ENCODE measurements around the gene SLAMF6.
"Not testable (repeated sequence)": the region's sequence is repeated elsewhere in the genome, so short reads cannot be mapped to it uniquely, and the experiment has no call there.

The SLAMF6 gene

DNA sequence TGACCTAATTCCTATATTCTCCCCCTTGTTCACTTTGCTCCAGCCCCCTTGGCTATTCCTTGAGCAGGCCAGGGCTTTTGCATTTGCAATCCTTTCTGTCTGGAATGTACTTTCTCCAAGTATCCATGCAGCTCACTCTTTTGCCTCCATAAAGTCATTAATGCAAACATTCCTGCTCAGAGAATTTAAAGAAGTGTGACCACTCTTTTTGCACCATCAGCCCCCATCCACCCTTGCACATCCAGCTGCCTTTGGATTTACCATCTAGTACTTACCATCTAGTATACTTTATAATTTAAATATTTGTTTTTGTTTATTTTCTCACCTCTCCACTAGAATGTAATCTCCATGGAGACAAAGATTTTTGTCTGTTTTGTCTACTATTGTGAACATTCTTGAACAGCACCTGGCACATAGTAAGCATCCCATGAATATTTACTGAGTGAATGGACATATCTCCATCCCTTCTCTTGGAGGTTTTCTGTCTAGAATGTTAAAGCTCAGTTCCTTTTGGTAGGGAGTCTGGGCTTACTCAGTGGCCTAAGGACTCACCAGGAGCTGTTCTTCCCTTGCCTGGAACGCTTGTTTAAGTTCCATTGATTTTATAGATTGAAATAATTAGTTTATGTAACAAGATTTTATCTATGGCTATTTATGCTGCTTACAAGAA, 22.6 kb downstream of the SLAMF6 start:
- no peak for DNase-seq

DNA sequence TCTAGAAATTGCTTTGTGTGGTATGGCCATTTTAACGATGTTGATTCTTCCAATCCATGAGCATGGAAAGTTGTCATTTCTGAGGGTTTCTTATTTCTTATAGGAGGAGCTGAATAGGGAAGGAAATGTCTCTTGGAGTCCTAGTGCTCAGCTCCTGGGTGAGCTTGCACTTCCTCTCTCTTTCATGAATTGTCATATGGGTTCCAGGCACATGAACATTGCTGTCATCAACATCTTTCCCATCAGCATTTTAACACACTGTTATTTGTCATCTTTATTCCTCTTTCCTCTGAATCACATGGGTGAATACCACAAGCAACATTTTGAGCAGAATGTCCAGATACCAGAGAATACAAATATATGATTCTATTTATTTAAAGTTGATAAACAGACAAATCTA, 23.4 kb downstream of the SLAMF6 start:
- DNase-seq: no peak

DNA sequence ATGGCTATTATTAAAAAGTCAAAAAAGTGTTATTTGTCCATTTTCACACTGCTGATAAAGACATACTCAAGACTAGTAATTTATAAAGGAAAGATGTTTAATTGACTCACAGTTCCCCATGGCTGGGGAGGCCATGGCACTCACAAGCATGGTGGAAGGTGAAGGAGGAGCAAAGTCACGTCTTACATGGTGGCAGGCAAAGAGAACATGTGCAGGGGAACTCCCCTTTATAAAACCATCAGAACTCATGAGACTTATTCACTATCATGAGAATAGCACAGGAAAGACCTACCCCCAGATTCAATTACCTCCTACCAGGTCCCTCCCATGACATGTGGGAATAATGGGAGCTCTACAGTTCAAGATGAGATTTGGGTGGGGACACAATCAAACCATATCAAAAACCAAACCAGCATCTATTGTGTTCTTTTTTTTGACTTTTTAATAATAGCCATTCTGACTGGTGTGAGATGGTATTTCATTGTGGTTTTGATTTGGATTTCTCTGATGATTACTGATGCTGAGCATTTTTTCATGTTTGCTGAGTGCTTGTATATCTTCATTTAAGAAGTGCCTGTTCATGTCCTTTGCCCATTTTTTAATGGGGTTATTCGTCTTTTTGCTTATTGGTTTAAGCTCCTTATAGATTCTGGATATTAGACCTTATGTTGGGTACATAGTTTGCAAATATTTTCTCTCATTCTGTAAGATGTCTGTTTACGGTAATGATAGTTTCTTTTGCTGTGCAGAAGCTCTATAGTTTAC, 24.6 kb downstream of the SLAMF6 start:
- DNase-seq: not testable (repeated sequence)

DNA sequence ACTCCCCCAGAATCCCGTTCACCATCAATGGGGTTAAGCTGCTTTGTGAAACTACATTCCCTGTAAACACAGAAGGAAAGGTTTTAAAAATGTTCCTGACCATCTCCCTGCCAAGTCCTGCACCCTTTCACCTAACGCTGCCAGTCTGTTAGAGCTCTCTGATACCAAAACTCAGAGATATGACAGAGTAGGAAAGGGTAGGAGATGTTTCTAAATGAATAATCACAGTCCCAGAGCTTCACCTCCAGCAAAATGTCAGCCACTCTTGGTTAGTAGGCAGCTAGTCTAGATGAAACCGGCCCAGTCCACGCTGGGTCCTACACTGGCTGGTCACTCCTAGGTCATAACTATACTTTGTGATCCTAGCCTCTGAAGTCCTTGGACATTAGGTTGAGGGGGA, 26.7 kb downstream of the SLAMF6 start:
- no peak for DNase-seq

DNA sequence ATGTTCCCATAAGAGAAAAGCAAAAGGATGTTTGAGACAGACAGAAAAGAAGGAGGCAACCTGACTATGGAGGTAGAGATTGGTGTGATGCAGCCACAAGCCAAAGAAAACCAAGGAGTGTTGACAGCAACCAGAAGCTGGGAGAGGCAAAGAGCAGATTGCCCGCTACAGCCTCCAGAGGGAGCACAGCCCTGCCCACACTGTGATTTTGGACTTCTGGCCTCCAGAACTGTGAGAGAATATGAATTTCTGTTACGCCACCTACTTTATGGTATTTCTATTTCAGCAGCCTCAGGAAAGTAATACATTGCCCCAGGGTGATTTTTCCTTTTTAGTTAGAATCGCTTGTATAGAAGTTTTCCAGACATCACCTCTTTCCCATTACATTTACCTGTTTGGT, 28.4 kb downstream of the SLAMF6 start:
- DNase-seq: no peak

DNA sequence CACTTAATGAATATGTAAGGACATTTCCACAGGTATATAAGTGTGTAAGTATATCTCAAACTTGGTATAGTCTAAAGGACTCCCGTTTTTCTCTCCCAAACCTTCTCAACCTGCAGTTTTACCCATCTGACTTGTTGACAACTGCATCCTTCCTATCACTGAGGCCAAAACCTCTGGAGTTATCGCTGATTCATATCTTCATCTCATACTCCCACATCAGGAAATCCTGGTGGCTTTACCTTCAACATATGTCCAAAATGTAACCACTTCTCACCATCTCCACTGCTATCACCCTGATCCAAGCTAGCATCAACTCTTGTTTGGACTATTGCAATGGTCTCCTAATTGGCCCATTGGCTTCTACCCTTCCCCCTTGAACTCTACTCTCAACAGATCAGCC, 30.4 kb downstream of the SLAMF6 start:
- DNase-seq: no peak

DNA sequence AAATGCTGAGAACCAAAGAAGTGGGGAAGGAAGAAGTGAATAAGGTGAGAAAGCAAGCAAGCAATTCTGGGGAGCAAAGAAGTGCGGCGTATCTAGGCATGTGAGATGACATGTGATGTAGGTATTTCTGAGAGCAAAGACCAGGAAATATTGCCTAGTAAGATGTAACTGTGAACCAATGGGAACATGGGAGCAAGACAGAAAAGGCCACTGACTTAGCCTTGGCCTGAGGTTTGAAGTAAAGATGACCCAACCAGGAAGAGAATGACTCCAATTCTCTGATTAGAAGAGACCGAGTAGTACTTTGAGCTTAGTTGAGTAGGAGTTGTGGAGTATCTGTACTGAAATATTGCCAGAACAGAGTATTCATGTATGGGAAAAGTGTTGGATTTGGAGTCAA, 31.1 kb downstream of the SLAMF6 start:
- no peak for DNase-seq

DNA sequence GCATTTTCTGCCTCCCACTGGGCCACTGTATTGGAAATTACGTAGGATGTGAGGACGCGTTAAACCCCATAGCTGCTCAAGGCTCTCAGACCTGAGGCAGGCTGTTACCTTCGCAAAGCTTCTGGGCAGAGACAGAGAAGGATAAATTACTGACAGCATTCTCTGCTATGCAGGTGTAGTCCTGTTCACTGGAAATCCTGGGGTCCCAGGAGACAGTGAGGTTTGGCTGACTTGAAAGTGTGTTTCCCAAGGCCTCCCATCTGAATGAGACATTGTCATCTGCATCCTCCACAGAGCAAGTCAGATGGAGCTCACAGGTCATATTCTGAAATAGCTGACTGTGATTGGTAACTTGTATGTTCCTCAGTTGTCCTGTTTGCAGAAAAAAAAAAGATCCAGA, 32.0 kb downstream of the SLAMF6 start:
- DNase-seq: no peak

DNA sequence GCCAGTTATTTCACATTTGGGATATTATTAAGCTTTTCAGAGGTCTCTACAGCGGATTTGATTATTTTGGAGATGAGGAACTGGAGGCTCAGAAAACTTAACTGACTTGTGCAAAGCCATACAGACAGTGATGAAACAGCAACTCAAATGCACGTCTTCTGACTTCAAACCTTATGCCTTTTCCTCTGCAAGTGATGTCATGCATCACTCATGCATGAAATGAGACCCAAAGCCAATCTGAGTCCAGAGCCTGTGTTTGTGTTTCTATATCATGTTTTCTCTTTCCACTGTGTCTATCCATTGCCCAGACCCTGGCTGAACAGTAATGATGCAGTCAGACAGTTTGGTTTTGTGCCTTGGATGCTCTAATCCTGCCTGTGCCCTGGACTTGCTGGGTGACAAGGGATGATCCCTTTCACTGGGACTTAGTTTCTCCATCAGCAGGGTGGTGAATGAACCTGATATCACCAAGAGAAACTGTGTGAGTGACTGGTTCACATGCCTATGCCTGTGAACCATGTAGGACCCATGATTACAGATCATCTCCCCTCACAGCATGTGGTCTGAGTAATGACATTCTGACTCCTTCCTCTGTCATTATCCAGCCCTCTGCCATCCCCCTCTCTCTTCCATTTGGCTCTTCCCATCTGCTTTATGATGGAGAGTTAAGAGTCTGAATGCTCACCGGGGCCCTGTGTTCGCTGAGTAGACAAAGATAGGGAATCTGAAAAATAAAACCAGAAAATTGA, 33.4 kb downstream of the SLAMF6 start:
- DNase-seq: no peak

DNA sequence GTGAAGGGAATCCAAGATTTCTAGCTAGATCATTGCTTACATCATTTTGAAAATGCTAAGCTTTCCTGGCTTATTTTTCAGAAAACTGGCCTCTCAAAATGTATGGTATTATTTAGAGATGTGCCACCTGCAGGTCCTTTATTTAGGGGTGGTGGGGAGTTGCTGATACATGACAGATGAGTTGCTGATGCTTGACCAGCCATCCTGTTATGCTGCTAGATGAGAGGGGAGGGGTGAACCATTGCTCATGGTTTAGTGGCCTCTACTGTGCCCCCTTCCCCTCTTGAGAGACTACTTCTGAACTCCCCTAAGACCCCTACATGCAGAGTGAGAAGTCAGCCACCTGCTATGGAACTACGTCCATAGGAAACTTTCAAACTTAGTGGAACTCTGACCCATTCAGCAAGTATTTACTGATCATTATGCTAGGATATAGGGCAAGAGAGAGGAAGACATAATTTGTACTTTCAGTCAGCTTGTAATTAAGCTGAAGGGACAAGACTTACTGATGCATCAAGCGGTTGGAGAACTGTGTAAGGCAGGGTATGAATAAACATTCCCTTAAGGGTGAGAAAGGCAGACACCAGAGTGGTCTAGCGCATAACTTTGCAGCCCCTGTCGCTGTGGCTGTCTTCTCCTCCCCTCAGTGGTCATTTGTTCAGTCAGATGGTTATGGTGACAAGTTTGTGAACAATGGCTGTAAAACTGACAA, 34.6 kb downstream of the SLAMF6 start:
- DNase-seq: no peak

DNA sequence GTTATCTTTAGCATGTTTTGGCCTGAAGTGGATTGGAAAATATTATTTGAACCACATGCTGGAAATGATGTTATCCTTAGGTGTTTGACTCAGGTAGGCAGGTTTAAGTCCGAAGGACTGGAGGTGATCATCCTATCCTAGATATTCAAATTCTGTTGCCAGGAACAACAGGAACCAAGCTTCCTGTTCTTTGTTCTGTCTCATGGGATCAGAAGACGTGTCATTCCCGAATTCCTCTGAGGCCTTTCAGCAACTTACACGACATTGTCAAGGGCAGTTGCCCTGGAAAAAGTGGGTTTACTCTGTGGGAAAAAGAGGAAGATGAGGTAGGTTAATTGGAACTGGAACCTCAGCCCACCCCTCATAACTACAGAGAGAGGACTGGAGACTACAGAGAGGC, 36.6 kb downstream of the SLAMF6 start:
- no peak for DNase-seq

DNA sequence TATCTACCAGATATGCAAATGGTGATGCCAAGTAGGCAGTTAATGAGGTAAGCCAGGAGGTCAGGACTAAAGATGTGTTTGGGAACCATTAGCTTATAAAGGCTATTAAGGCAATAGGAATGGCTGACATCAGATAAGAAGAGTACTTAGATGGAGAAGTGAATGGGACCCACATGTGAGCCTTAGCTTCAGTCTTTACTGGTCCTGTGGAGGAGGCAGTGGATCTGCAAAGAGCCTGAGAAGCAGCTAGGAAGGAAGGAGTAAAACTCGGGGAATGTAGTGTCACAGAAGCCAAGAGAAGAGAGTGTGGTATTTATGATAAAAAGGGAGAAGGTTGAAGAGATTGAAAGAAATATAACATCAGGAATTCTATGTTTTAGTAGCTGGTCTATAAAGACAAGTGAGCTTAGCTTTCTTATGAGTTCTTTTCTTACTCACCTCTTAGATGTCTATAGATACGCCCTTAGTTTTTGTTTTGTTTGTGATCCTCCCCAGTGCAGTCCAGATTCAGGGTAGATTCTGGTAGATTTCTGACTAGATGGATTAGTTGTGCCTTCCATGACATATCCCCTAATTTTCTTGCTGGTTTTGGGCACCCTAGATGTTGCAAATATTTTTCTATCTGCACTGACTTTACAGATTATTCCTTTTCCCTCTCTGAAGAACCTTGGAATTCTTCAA, 39.4 kb downstream of the SLAMF6 start:
- no peak for DNase-seq

DNA sequence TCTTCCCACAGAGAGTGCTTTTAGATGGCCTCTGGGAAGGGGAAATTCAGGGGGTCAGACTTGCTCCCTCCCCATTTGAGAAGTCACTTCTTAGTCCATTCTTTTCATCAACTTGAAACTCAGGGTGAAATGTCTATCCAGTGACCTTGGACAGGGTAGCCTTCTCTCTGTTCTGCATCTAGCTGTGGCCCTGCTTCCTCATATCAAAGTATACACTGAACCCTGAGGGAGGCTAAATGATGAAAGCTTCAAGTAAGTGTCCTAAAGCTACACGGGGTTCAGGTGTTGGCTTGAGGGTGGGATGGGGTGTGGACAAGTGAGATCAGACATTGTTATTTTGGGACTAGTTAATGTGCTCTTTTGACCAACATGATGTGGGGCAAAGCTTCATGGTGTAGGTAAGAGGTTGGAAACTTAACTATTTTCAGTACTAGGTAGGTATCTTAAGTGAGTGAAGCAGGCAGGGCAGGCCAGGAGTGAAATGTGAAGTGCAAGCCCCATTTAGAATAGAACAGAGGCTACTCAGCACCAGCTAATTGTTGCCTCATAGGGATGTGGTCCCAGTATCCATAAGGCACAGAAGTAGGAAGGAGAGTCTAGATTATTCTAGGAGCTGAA, 41.0 kb downstream of the SLAMF6 start:
- DNase-seq: no peak

DNA sequence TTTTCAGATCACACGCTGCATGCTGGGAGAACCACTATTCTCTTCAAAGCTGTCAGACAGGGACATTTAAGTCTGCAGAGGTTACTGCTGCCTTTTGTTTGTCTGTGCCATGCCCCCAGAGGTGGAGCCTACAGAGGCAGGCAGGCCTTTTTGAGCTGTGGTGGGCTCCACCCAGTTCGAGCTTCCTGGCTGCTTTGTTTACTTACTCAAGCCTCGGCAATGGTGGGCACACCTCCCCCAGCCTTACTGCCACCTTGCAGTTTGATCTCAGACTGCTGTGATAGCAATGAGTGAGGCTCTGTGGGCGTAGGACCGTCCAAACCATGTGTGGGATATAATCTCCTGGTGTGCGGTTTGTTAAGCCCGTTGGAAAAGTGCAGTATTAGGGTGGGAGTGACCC, 42.3 kb downstream of the SLAMF6 start:
- not testable (repeated sequence) for DNase-seq

DNA sequence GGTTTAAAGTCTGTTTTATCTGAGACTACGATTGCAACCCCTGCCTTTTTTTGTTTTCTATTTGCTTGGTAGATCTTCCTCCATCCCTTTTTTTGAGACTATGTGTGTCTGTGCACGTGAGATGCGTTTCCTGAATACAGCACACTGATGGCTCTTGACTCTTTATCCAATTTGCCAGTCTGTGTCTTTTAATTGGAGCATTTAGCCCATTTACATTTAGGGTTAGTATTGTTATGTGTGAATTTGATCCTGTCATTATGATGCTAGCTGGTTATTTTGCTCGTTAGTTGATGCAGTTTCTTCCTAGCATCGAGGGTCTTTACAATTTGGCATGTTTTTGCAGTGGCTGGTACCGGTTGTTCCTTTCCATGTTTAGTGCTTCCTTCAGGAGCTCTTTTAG, 44.0 kb downstream of the SLAMF6 start:
- not testable (repeated sequence) for DNase-seq

DNA sequence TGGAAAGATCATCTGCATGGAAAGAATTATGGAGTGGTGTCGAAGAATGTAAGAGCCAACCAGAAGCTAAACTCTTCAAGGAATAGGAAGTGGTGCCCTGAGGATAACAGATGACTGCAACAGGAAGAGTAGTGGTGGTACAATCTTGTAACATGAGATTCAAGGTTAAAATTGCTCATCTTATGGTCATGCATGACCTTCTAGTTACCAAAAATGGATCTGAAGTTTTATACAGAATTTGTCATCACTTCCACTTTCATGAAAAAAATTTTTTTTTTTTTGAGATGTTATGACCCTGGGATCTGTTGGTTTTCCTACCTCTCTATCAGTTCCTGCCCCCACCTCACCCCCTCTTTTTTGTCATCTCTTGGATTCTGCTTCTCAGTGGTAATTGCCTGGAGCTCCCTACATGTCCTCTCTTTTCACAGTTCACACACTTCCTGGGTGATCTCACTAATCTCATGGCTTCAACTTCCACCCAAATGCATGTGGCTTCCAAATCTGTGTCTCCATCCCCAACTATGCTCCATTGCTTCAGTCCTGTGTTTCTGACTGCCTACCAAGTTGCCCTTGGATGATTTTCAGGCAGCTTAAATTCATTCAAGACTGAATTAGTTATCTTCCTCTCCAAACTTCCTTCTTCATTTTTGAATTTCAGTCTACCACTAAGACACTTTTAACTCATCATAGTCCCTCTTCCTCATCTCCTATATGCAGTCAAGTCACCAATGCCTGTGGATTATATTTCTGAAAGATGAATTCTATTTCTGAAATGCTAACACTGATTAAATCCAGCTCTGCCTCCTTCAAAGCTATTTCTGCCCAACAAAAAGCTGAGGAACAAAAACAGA, 48.4 kb downstream of the SLAMF6 start:
- DNase-seq: no peak

DNA sequence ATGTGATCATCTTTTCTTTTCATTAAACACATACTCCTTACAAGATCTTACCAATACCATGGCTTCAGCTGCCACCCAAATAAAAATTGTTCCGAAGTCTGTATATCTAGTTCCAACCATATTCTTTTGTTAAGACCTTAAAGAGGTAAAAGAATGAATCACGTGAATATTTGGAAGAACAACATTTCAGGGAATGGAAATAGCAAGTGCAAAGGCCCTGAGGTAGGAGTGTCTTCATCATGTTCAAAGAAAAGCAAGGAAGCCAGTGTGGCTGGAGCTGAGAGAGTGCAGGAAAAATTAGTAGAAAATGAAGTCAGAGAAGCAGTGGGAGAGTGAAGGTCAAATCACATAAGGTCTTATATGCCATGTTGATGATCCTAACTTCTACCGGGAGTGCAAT, 50.9 kb downstream of the SLAMF6 start:
- DNase-seq: no peak

DNA sequence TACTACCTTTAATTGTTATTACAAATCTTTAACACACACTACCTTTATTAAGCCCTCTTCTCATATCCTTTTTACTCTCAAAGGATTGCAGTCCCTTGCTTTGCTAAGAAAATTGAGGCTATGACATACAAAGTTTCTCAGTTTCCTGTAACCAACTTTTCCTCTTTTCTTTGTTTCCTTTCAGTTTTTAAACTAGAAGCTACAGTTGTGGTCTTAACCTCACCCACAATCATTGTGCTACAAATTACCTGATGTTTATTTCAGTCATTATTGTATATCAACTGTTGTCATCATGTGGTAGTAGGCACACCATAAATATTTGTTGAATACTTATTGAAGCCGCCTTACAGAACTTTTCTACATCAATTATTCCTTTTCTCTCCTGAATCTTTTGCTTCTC, 51.8 kb downstream of the SLAMF6 start:
- DNase-seq: no peak

DNA sequence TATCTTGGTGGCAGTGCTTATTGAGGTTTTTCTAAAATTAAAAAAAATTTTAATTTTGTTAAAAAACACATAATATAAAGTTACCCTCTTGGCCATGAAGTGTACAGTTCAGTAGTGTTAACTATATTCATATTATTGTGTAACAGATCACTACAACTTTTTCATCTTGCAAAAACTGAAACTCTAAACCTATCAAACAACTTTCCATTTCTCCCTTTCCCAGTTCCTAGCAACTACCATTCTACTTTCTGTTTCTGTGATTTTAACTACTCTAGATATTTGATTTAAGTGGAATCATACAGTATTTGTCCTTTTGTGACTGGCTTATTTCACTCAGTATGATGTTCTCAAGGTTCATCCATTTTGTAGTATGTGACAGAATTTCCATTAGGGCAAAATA, 55.5 kb downstream of the SLAMF6 start:
- no peak for DNase-seq

DNA sequence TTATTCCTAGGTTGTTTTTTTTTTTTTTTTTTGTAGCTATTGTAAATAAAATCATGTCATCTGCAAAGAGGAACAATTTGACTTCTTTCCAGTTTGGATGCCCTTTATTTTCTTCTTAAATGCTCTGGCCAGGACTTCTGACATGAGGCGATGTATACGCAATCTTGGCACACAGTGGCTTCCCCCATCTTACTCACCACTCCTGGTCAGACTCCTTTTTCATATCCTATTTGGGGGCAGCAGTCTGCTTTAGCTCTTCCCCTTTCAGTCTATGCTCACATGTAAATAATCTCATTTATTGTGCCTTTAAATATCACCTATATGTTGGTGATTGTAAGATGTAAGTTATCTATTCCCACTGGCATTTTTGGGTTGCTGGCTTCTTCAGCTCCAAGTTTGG, 56.1 kb downstream of the SLAMF6 start:
- no peak for DNase-seq

DNA sequence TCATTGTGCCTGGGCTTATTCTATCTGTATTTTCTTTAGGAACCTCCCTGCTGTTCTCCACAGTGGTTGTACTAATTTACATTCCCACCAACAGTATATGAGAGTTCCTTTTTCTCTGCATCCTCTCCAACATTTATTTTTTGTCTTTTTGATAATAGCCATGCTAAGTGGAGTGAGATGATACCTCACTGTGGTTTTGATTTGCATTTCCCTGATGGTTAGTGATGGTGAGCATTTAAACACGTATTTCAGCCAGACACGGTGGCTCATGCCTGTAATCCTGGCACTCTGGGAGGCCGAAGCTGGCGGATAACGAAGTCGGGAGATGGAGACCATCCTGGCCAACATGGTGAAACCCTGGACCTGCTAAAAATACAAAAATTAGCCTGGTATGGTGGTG, 57.9 kb downstream of the SLAMF6 start:
- no peak for DNase-seq
